Keratinocyte (primary cell): ENCODE measurements around the gene FAM204A. TPM values are rescaled to one million over a fixed set of nuclear protein-coding genes. Genes with fewer than 3 reads are reported as not detected.

Source experiments
- DNase-seq: peaks from one replicate; pipeline ENCODE4 v3.0.0-alpha.2; 2011; ENCODE audit warnings: low read depth, missing footprints, low spot score
- FAIRE-seq: peaks from 2 replicates; lab custom pipeline; 2011; peaks lifted over from hg19 to GRCh38; lab: Jason Lieb, UNC
- H2AFZ ChIP-seq: 2 replicates; pipeline ENCODE4 v1.6.0; 2012; ENCODE audit warnings: low read length, control low read depth, inconsistent platforms; ENCODE audit not compliant: control insufficient read depth
- H3K27ac ChIP-seq: 2 replicates; pipeline ENCODE4 v1.5.1; 2011; ENCODE audit warnings: low read length; ENCODE audit not compliant: control insufficient read depth, insufficient read depth
- H3K27me3 ChIP-seq: 3 replicates; pipeline ENCODE4 v1.6.0; 2011; ENCODE audit warnings: low read length; ENCODE audit not compliant: control insufficient read depth, insufficient read depth; ENCODE audit errors: extremely low read depth
- H3K36me3 ChIP-seq, 2 experiments: 2 replicates in 1 of 2; 3 replicates in 1 of 2; pipeline ENCODE4 v1.5.1; 2011; ENCODE audit warnings: low read length in 2 of 2, mild to moderate bottlenecking in 1 of 2; ENCODE audit not compliant: control insufficient read depth in 2 of 2, insufficient read depth in 2 of 2; ENCODE audit errors: extremely low read depth in 1 of 2
- H3K4me1 ChIP-seq: 3 replicates; pipeline ENCODE4 v1.5.1; 2011; ENCODE audit warnings: low read length; ENCODE audit not compliant: control insufficient read depth, insufficient read depth; ENCODE audit errors: extremely low read depth
- H3K4me2 ChIP-seq: 3 replicates; pipeline ENCODE4 v1.6.0; 2011; ENCODE audit warnings: low read depth, low read length; ENCODE audit not compliant: control insufficient read depth, insufficient read depth; ENCODE audit errors: extremely low read depth
- H3K4me3 ChIP-seq, 3 experiments: fragments of 200-600 bp in 1 of 3; sonication (generic) in 1 of 3; 2 replicates in 2 of 3; 3 replicates in 1 of 3; pipeline ENCODE4 v1.5.1; 2011 to 2016; ENCODE audit warnings: low read length in 3 of 3, mild to moderate bottlenecking in 3 of 3, control low read depth in 2 of 3, inconsistent platforms in 1 of 3, low read depth in 1 of 3, mixed read lengths in 1 of 3, mixed run types in 1 of 3, moderate library complexity in 1 of 3; ENCODE audit not compliant: control insufficient read depth in 2 of 3, insufficient read depth in 2 of 3; ENCODE audit errors: extremely low read depth in 1 of 3
- H3K79me2 ChIP-seq: 2 replicates; pipeline ENCODE4 v1.6.0; 2012; ENCODE audit warnings: low read length; ENCODE audit not compliant: control insufficient read depth, insufficient read depth
- H3K9ac ChIP-seq: 3 replicates; pipeline ENCODE4 v1.6.0; 2011; ENCODE audit warnings: low read length; ENCODE audit not compliant: control insufficient read depth, insufficient read depth; ENCODE audit errors: extremely low read depth
- H3K9me1 ChIP-seq: 3 replicates; pipeline ENCODE4 v1.6.0; 2011; ENCODE audit warnings: low read length; ENCODE audit not compliant: control insufficient read depth, insufficient read depth; ENCODE audit errors: extremely low read depth
- H3K9me3 ChIP-seq: 2 replicates; pipeline ENCODE4 v1.5.1; 2012; ENCODE audit warnings: low read depth, low read length; ENCODE audit not compliant: control insufficient read depth
- H4K20me1 ChIP-seq: 3 replicates; pipeline ENCODE4 v1.6.0; 2011; ENCODE audit warnings: low read length; ENCODE audit not compliant: control insufficient read depth, insufficient read depth; ENCODE audit errors: extremely low read depth
- CTCF ChIP-seq, 3 experiments: IDR thresholded peaks in 1 of 3; conservative IDR thresholded peaks in 1 of 3; optimal IDR thresholded peaks in 1 of 3; 2 replicates in 2 of 3; 3 replicates in 1 of 3; pipeline versions ENCODE3 to v1.5.1; 2011; ENCODE audit warnings: low read length in 3 of 3, mild to moderate bottlenecking in 3 of 3, moderate library complexity in 2 of 3, control low read depth in 1 of 3, inconsistent platforms in 1 of 3; ENCODE audit not compliant: insufficient read depth in 2 of 3; ENCODE audit errors: extremely low read depth in 1 of 3
- EZH2 ChIP-seq: IDR thresholded peaks from one replicate; pipeline ENCODE4 v1.6.1; 2012; ENCODE audit warnings: inconsistent platforms, mild to moderate bottlenecking, low read length, moderate library complexity
- dilution Hi-C: fragments of 300-500 bp; cut with MboI; formaldehyde crosslinking; loops from one replicate; pipeline ENCODE4 v1.7.0; 2020; ENCODE audit warnings: low sequenced_read_pairs; ENCODE audit not compliant: extremely low pct_ligation_motif_present
- polyA plus RNA-seq, 5 experiments: library from polyadenylated mRNA; depleted of rRNA in 3 of 5; stranded (reverse) in 3 of 5; stranded (forward) in 1 of 5; unstranded in 1 of 5; fragments of >200 nt; gene quantifications; 1 replicate in 1 of 5; 2 replicates in 3 of 5; 3 replicates in 1 of 5; pipeline versions ENCODE4 v1.2.1 to v1.2.3, GENCODE V29; 2011 to 2012; ENCODE audit warnings: missing spikeins in 2 of 5, low read depth in 1 of 5, low replicate concordance in 1 of 5

FAM204A gene
- polyA plus RNA-seq, 1 donor (not counting 4 experiments of a cell fraction or from before 2014, with no cell fraction given) = 38.6 TPM

- TF ChIP-seq CTCF (optimal IDR thresholded peaks at IDR 0.05 in 1 of 3, IDR thresholded peaks at IDR 0.05 in 1 of 3, conservative IDR thresholded peaks at IDR 0.05 in 1 of 3; ENCODE audit: extremely low read depth in 1 of 3, insufficient read depth in 2 of 3, low read length in 3 of 3) = no peak
- TF ChIP-seq EZH2 = no peak
- H3K36me3 ChIP-seq = no peaks in the 10 kb centered on the region
- DNase-seq (no peak), FAIRE-seq (no peak)
- H3K27me3 ChIP-seq = peaks cover 25% of the 10 kb centered on the region
- H3K9me3 ChIP-seq = no peaks in the 10 kb centered on the region
- no peaks in the 10 kb centered on the region for H3K4me1 ChIP-seq
- dilution Hi-C loops = no loop called here
- no peaks in the 10 kb centered on the region for H4K20me1 ChIP-seq
- no peak overlapping the region for H3K27ac ChIP-seq
- H3K9me1 ChIP-seq = no peaks in the 10 kb centered on the region
- H3K9ac ChIP-seq = no peak overlapping the region
- H3K79me2 ChIP-seq = no peaks in the 10 kb centered on the region
- H3K4me2 ChIP-seq = no peak overlapping the region
- H3K4me3 ChIP-seq = no peak overlapping the region
- no peak overlapping the region for H2AFZ ChIP-seq
Measured at GRCh38 chr10:118383063-118383689, 41.1 kb upstream of the FAM204A start.

- dilution Hi-C loops = no loop called here
- Histone ChIP-seq H3K79me2 (no peaks in the 10 kb centered on the region), H3K36me3 (no peaks in the 10 kb centered on the region), H3K27me3 (no peaks in the 10 kb centered on the region), H3K9me1 (no peaks in the 10 kb centered on the region), H3K27ac (no peak overlapping the region), H4K20me1 (no peaks in the 10 kb centered on the region), H3K9me3 (no peaks in the 10 kb centered on the region), H3K4me3 (no peak overlapping the region), H2AFZ (no peak overlapping the region), H3K4me1 (peaks cover 17% of the 10 kb centered on the region), H3K9ac (no peak overlapping the region), H3K4me2 (peak overlapping the region; percentile 6)
- DNase-seq (no peak), FAIRE-seq (no peak)
- TF ChIP-seq EZH2 = no peak
- TF ChIP-seq CTCF (optimal IDR thresholded peaks at IDR 0.05 in 1 of 3, IDR thresholded peaks at IDR 0.05 in 1 of 3, conservative IDR thresholded peaks at IDR 0.05 in 1 of 3; ENCODE audit: extremely low read depth in 1 of 3, insufficient read depth in 2 of 3, low read length in 3 of 3) = no peak
Measured at GRCh38 chr10:118374404-118374803, 32.3 kb upstream of the FAM204A start.
